ENCODE measurements around the gene NOD1. TPM values are rescaled to one million over a fixed set of nuclear protein-coding genes. Genes with fewer than 3 reads are reported as not detected.

NOD1 gene
- total and polyA plus RNA-seq, 2 of the 8 experiments (the other 6 are each of a cell fraction or from before 2014, with no cell fraction given) = 3.8 to 6.5 TPM

- no peaks in the 10 kb centered on the region for H3K23me2 ChIP-seq (ENCODE audit: low read depth, low read length)
- no peak overlapping the region for H3K14ac ChIP-seq (ENCODE audit: insufficient read length)
- 0 out of 8 replicates have a peak, but pooled peaks cover 0 to 2% (median 0%) of the 10 kb centered on the region in 4 experiments for H3K36me3 ChIP-seq (ENCODE audit: control insufficient read depth in 2 of 4, insufficient read depth in 4 of 4, low read length in 3 of 4)
- no peak overlapping the region for H3K4me3 ChIP-seq (ENCODE audit: extremely low read depth in 1 of 4, insufficient read depth in 2 of 4, low read depth in 3 of 4, low read length in 4 of 4)
- H4K5ac ChIP-seq (ENCODE audit: insufficient read length, low read depth, low read length) = no peak overlapping the region
- no peak overlapping the region for H4K8ac ChIP-seq (ENCODE audit: extremely low read depth, insufficient read depth, low read length)
- H3K27ac ChIP-seq (ENCODE audit: low read depth, low read length) = no peak overlapping the region
- H3K18ac ChIP-seq (ENCODE audit: extremely low read depth, low read length) = no peak overlapping the region
- no peaks in the 10 kb centered on the region for H4K20me1 ChIP-seq (replicated peaks in 1 of 2; ENCODE audit: control insufficient read depth in 1 of 2, insufficient read depth in 2 of 2, low read length in 2 of 2)
- no peak overlapping the region for H3K56ac ChIP-seq (replicated peaks; ENCODE audit: insufficient read length, low read depth, low read length)
- no peaks in the 10 kb centered on the region for H3K79me2 ChIP-seq (ENCODE audit: control insufficient read depth in 1 of 2, insufficient read depth in 2 of 2, low read length in 2 of 2)
- no peak overlapping the region for H2AK5ac ChIP-seq (ENCODE audit: low read depth, low read length)
- no peak overlapping the region for H3K9ac ChIP-seq (replicated peaks in 1 of 4; ENCODE audit: extremely low read depth in 1 of 4, low read depth in 3 of 4, low read length in 3 of 4)
- WGBS, 2 experiments (ENCODE audit: extremely low coverage in 1 of 2, insufficient coverage in 1 of 2, insufficient read length in 1 of 2, insufficient replicate concordance in 2 of 2, low coverage in 1 of 2, low lambda C conversion rate in 2 of 2, missing lambda C conversion rate in 1 of 2) = 98% methylated on average over 3 of the region's 3 CpGs; no CpG with 5 or more reads in 1 of the 2 experiments
- CTCF ChIA-PET (ENCODE audit: partially characterized antibody) = interaction anchor here (0.7 to 2.3 kb wide), 9 partner anchors 8 to 225 kb away, joined by 3 to 6 read pairs (median 3); no protein-coding TSS in a partner anchor
- peaks cover 0 to 10% (median 3%) of the 10 kb centered on the region in 4 experiments; a peak in 4 of 7 replicates for H3K4me1 ChIP-seq (replicated peaks in 1 of 4; ENCODE audit: control insufficient read depth in 3 of 4, insufficient read depth in 4 of 4, low read length in 3 of 4)
- no peak overlapping the region for H2BK120ac ChIP-seq (replicated peaks; ENCODE audit: low read depth, low read length)
- 0 out of 2 replicates have a peak, but pooled peaks cover 3% of the 10 kb centered on the region for H3K79me1 ChIP-seq (ENCODE audit: low read depth, low read length)
- FAIRE-seq = no peak
- no peak overlapping the region for H2BK12ac ChIP-seq (ENCODE audit: low read depth, low read length)
- H2BK15ac ChIP-seq (ENCODE audit: low read length) = no peak overlapping the region
- POLR2A ChIA-PET (ENCODE audit: partially characterized antibody) = interaction anchor here (1.4 kb wide), 1 partner anchor 24 kb away, joined by 3 read pairs; no protein-coding TSS in a partner anchor
- H3K27me3 ChIP-seq (replicated peaks in 1 of 4; ENCODE audit: control insufficient read depth in 3 of 4, extremely low read depth in 1 of 4, insufficient read depth in 3 of 4, low read length in 3 of 4) = no peaks in the 10 kb centered on the region
- no peaks in the 10 kb centered on the region for H3K9me3 ChIP-seq (ENCODE audit: insufficient read depth in 2 of 2, low read depth in 1 of 2, low read length in 1 of 2)
- no peak for DNase-seq (ENCODE audit: low read depth in 1 of 2, low spot score in 2 of 2)
- H3K4me2 ChIP-seq (ENCODE audit: insufficient read depth in 1 of 2, low read depth in 2 of 2, low read length in 2 of 2) = no peak overlapping the region
- no peak overlapping the region for H3K4ac ChIP-seq (replicated peaks; ENCODE audit: insufficient read length, low read depth, low read length)
- H4K91ac ChIP-seq (replicated peaks; ENCODE audit: insufficient read length, low read length) = no peak overlapping the region
- H3K23ac ChIP-seq (ENCODE audit: insufficient read length) = no peak overlapping the region
- H2BK20ac ChIP-seq (ENCODE audit: low read length) = no peak overlapping the region
- H2AFZ ChIP-seq (ENCODE audit: low read length) = no peak overlapping the region
- no peak overlapping the region; the same call in 1 of the 2 replicates for H2BK5ac ChIP-seq (ENCODE audit: low read depth, low read length)
- TF ChIP-seq GABPA (IDR thresholded peaks at IDR 0.05; ENCODE audit: borderline replicate concordance, insufficient read depth, low read length) (no peak), SRF (IDR thresholded peaks at IDR 0.05; ENCODE audit: low read depth, low read length) (no peak), BCL11A (IDR thresholded peaks at IDR 0.05; ENCODE audit: low read depth in 2 of 2, low read length in 2 of 2) (no peak), SP2 (IDR thresholded peaks at IDR 0.05; ENCODE audit: low read length) (no peak), EP300 (IDR thresholded peaks at IDR 0.05; ENCODE audit: borderline replicate concordance in 1 of 2, low read depth in 2 of 2, low read length in 2 of 2) (no peak), RFX5 (IDR thresholded peaks at IDR 0.05; ENCODE audit: borderline replicate concordance, low read depth, low read length) (no peak), RBBP5 (IDR thresholded peaks at IDR 0.05; ENCODE audit: borderline replicate concordance, low read depth, low read length) (no peak), CBX8 (IDR thresholded peaks at IDR 0.05; ENCODE audit: borderline replicate concordance, low read depth, low read length) (no peak), CHD2 (IDR thresholded peaks at IDR 0.05; ENCODE audit: low read length) (no peak), KDM5A (IDR thresholded peaks at IDR 0.05; ENCODE audit: low read length) (no peak), HDAC6 (IDR thresholded peaks at IDR 0.05; ENCODE audit: low read depth, low read length) (no peak), FOSL1 (IDR thresholded peaks at IDR 0.05; ENCODE audit: insufficient read depth, low read depth, low read length) (no peak), KDM1A (IDR thresholded peaks at IDR 0.05; ENCODE audit: borderline replicate concordance, low read length) (no peak), BACH1 (IDR thresholded peaks at IDR 0.05; ENCODE audit: low read length) (no peak), CHD1 (IDR thresholded peaks at IDR 0.05; ENCODE audit: low read depth, low read length) (no peak)
Measured at GRCh38 chr7:30453921-30454320, 24.7 kb downstream of the NOD1 start.

All from H1 (cell line).